ENCODE results near the gene MED26.

The MED26 gene

DNA sequence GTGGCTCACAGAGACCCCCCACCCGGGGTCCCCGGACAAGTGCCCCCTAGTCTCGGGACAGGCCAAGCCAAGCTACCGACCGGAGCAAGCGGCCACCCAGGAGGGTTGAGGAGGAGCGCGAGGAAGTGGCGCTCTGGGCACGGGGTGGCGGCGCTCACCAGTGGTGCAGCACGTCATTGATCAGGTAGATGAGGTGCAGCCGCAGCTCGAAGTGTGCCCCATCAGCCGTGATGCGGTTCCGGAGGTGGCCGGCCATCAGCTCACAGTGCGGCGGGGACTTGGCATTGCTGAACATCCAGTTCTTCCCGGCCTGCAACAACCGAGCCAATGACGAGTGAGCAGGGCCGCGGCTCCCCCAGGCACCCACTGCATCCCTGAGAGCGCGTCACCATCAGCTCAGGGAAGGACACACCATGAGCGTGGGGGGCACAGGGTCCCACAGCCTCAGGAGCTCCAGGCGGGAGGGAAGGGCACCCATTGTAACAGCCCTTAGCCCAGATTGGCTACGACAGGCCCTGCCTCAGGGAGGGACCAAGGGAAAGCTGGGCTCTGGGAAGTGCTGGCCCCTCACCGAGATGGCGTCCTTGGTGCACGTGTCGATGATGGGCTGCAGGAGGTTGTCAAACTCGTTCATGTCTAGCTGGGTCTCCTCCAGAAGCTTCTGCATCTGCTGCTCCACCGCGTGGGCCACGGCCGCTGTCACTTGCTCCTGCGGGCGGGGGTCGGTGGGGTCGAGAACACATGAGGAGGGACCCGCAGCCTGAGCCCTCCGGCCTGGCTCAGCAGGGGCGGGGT is 95.4 kb downstream of the MED26 start:
- no peak for DNase-seq
- H3K4me2 ChIP-seq (ENCODE audit: insufficient read depth, low read length) = no peak overlapping the region
- H3K79me2 ChIP-seq (ENCODE audit: insufficient read depth, low read length) = peaks cover 43% of the 10 kb centered on the region
- peaks cover 79% of the 10 kb centered on the region for H4K20me1 ChIP-seq (ENCODE audit: insufficient read depth, low read length)
- H3K36me3 ChIP-seq (ENCODE audit: insufficient read depth, low read length) = peaks cover 99% of the 10 kb centered on the region
- no peak for ATAC-seq (ENCODE audit: insufficient read depth, low read depth)
- no peaks in the 10 kb centered on the region for H3K9me3 ChIP-seq (ENCODE audit: insufficient read depth, low read length, severe bottlenecking)
- H3K4me3 ChIP-seq (ENCODE audit: low read depth in 1 of 2, low read length in 2 of 2) = no peak overlapping the region
- H3K9ac ChIP-seq (ENCODE audit: low read depth, low read length) = no peak overlapping the region
- H3K27ac ChIP-seq (ENCODE audit: low read length) = no peak overlapping the region
- H3K4me1 ChIP-seq (ENCODE audit: insufficient read depth, low read length) = peaks cover 6% of the 10 kb centered on the region; the same call in 1 of the 2 replicates
- no peak overlapping the region for H2AFZ ChIP-seq (ENCODE audit: low read depth, low read length)
- no peak for TF ChIP-seq EZH2 (IDR thresholded peaks at IDR 0.05; ENCODE audit: borderline replicate concordance, low read depth, low read length, severe bottlenecking)
- TF ChIP-seq, protein P1, sequence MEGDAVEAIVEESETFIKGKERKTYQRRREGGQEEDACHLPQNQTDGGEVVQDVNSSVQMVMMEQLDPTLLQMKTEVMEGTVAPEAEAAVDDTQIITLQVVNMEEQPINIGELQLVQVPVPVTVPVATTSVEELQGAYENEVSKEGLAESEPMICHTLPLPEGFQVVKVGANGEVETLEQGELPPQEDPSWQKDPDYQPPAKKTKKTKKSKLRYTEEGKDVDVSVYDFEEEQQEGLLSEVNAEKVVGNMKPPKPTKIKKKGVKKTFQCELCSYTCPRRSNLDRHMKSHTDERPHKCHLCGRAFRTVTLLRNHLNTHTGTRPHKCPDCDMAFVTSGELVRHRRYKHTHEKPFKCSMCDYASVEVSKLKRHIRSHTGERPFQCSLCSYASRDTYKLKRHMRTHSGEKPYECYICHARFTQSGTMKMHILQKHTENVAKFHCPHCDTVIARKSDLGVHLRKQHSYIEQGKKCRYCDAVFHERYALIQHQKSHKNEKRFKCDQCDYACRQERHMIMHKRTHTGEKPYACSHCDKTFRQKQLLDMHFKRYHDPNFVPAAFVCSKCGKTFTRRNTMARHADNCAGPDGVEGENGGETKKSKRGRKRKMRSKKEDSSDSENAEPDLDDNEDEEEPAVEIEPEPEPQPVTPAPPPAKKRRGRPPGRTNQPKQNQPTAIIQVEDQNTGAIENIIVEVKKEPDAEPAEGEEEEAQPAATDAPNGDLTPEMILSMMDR (IDR thresholded peaks at IDR 0.05; ENCODE audit: borderline replicate concordance, extremely low read depth, low read length, poor library complexity, severe bottlenecking) = no peak
- H3K27me3 ChIP-seq (ENCODE audit: insufficient read depth, low read length, poor library complexity) = no peaks in the 10 kb centered on the region

DNA sequence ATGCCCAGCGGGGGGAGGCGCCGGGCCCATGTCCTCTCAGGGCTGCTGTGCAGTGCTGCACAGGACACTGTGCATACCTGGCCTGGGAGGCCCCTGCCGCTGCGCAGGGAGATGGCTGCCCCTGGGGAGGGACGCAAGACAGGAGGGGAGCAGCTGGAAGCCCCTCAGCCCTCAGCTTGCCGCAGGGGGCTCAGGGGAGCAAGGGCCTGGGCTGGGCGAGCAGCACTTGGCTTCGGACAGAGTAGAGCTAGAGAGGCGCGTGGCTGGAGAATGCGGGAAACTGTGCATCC is 96.7 kb downstream of the MED26 start:
- TF ChIP-seq, protein P1 (IDR thresholded peaks at IDR 0.05; ENCODE audit: borderline replicate concordance, extremely low read depth, low read length, poor library complexity, severe bottlenecking) = no peak
- no peak for TF ChIP-seq EZH2 (IDR thresholded peaks at IDR 0.05; ENCODE audit: borderline replicate concordance, low read depth, low read length, severe bottlenecking)
- Histone ChIP-seq H3K27ac (ENCODE audit: low read length) (no peak overlapping the region), H3K36me3 (ENCODE audit: insufficient read depth, low read length) (peaks cover 100% of the 10 kb centered on the region), H3K27me3 (ENCODE audit: insufficient read depth, low read length, poor library complexity) (no peaks in the 10 kb centered on the region), H2AFZ (ENCODE audit: low read depth, low read length) (no peak overlapping the region), H3K9me3 (ENCODE audit: insufficient read depth, low read length, severe bottlenecking) (no peaks in the 10 kb centered on the region), H3K79me2 (ENCODE audit: insufficient read depth, low read length) (peaks cover 37% of the 10 kb centered on the region), H4K20me1 (ENCODE audit: insufficient read depth, low read length) (peaks cover 78% of the 10 kb centered on the region), H3K4me1 (ENCODE audit: insufficient read depth, low read length) (no peaks in the 10 kb centered on the region), H3K4me2 (ENCODE audit: insufficient read depth, low read length) (no peak overlapping the region), H3K4me3 (ENCODE audit: low read depth in 1 of 2, low read length in 2 of 2) (no peak overlapping the region), H3K9ac (ENCODE audit: low read depth, low read length) (no peak overlapping the region)
- no peak for DNase-seq
- no peak for ATAC-seq (ENCODE audit: insufficient read depth, low read depth)

DNA sequence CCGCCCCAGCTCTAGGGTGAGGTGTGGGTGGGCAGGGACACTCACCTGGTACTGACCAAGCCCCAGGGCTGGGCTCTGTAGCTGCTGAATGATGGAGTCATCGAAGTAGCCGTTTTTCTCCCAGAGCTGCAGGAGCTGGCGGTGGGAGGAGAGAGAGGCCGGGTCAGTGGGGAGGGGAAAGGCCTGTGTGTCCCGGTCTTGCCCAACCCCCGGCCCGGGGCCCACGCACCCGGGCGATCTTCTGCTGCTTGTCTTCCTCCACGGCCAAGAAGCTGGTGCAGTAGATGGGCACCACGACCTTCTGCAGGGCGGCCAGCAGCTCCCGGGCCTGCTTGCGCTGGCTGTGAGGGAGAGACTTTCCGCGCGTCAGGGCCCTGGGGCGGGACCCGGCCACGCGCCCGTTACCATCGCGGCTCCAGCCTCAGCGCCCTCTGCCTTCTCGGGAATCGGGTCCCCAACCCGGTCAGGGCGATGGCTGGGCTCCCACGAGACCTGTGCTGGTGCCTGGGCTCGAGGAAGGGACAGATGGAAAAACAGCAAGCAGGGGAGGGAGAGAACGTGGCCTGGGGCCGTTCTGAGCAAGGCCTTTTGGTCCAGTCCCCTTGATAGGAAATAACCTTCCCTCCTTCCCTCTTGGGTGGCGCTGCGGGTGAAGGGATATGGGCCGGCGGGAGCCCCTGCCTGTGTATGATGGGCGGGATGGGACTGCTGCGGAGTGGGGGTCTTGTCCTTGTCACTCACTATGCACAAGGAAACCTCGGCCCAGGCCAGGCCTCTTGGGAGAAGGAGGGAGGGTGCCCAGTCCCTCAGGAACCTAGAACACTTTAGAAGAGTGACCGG is 97.2 kb downstream of the MED26 start:
- H3K27ac ChIP-seq (ENCODE audit: low read length) = no peak overlapping the region
- TF ChIP-seq, protein P1 (IDR thresholded peaks at IDR 0.05; ENCODE audit: borderline replicate concordance, extremely low read depth, low read length, poor library complexity, severe bottlenecking) = no peak
- TF ChIP-seq EZH2 (IDR thresholded peaks at IDR 0.05; ENCODE audit: borderline replicate concordance, low read depth, low read length, severe bottlenecking) = no peak
- DNase-seq = no peak
- H3K79me2 ChIP-seq (ENCODE audit: insufficient read depth, low read length) = peaks cover 32% of the 10 kb centered on the region
- no peak overlapping the region for H3K4me2 ChIP-seq (ENCODE audit: insufficient read depth, low read length)
- H3K9ac ChIP-seq (ENCODE audit: low read depth, low read length) = no peak overlapping the region
- no peak overlapping the region for H2AFZ ChIP-seq (ENCODE audit: low read depth, low read length)
- ATAC-seq (ENCODE audit: insufficient read depth, low read depth) = no peak
- no peaks in the 10 kb centered on the region for H3K27me3 ChIP-seq (ENCODE audit: insufficient read depth, low read length, poor library complexity)
- H3K9me3 ChIP-seq (ENCODE audit: insufficient read depth, low read length, severe bottlenecking) = no peaks in the 10 kb centered on the region
- no peak overlapping the region for H3K4me3 ChIP-seq (ENCODE audit: low read depth in 1 of 2, low read length in 2 of 2)
- H4K20me1 ChIP-seq (ENCODE audit: insufficient read depth, low read length) = peaks cover 78% of the 10 kb centered on the region
- peaks cover 100% of the 10 kb centered on the region for H3K36me3 ChIP-seq (ENCODE audit: insufficient read depth, low read length)
- no peaks in the 10 kb centered on the region for H3K4me1 ChIP-seq (ENCODE audit: insufficient read depth, low read length)
